ENCODE measurements around the gene TNS3.

The TNS3 gene

GRCh38 chr7:47526466-47526865 is 55.4 kb downstream of the TNS3 start:
- H3K4me3 ChIP-seq (ENCODE audit: low read depth, low read length), result no peak overlapping the region

- no peak overlapping the region for H3K4me3 ChIP-seq (ENCODE audit: low read depth, low read length)
Measured at GRCh38 chr7:47525066-47525623, 56.8 kb downstream of the TNS3 start.

GRCh38 chr7:47523401-47523800 is 58.5 kb downstream of the TNS3 start:
- no peak overlapping the region for H3K4me3 ChIP-seq (ENCODE audit: low read depth, low read length)

GRCh38 chr7:47521816-47522561 is 59.9 kb downstream of the TNS3 start:
- no peak overlapping the region for H3K4me3 ChIP-seq (ENCODE audit: low read depth, low read length)

GRCh38 chr7:47521011-47521795 is 60.7 kb downstream of the TNS3 start:
- H3K4me3 ChIP-seq (ENCODE audit: low read depth, low read length), result no peak overlapping the region

GRCh38 chr7:47520406-47520805 is 61.5 kb downstream of the TNS3 start:
- no peak overlapping the region for H3K4me3 ChIP-seq (ENCODE audit: low read depth, low read length)

- H3K4me3 ChIP-seq (ENCODE audit: low read depth, low read length), result no peak overlapping the region
Measured at GRCh38 chr7:47518827-47519226, 63.1 kb downstream of the TNS3 start.

- no peak overlapping the region for H3K4me3 ChIP-seq (ENCODE audit: low read depth, low read length)
Measured at GRCh38 chr7:47517821-47518480, 64.0 kb downstream of the TNS3 start.

- H3K4me3 ChIP-seq (ENCODE audit: low read depth, low read length), result no peak overlapping the region
Measured at GRCh38 chr7:47516985-47517600, 64.8 kb downstream of the TNS3 start.

GRCh38 chr7:47516386-47516785 is 65.5 kb downstream of the TNS3 start:
- no peak overlapping the region for H3K4me3 ChIP-seq (ENCODE audit: low read depth, low read length)

GRCh38 chr7:47515305-47515834 is 66.5 kb downstream of the TNS3 start:
- H3K4me3 ChIP-seq (ENCODE audit: low read depth, low read length), result no peak overlapping the region

GRCh38 chr7:47514818-47515217 is 67.1 kb downstream of the TNS3 start:
- H3K4me3 ChIP-seq (ENCODE audit: low read depth, low read length), result no peak overlapping the region

- H3K4me3 ChIP-seq (ENCODE audit: low read depth, low read length), result no peak overlapping the region
Measured at GRCh38 chr7:47514367-47514766, 67.5 kb downstream of the TNS3 start.

- H3K4me3 ChIP-seq (ENCODE audit: low read depth, low read length), result no peak overlapping the region
Measured at GRCh38 chr7:47513741-47514241, 68.1 kb downstream of the TNS3 start.

GRCh38 chr7:47512481-47513176 is 69.3 kb downstream of the TNS3 start:
- no peak overlapping the region for H3K4me3 ChIP-seq (ENCODE audit: low read depth, low read length)

GRCh38 chr7:47511699-47512370 is 70.1 kb downstream of the TNS3 start:
- H3K4me3 ChIP-seq (ENCODE audit: low read depth, low read length), result no peak overlapping the region

GRCh38 chr7:47510786-47511185 is 71.1 kb downstream of the TNS3 start:
- no peak overlapping the region for H3K4me3 ChIP-seq (ENCODE audit: low read depth, low read length)

GRCh38 chr7:47510192-47510591 is 71.7 kb downstream of the TNS3 start:
- no peak overlapping the region for H3K4me3 ChIP-seq (ENCODE audit: low read depth, low read length)

GRCh38 chr7:47509571-47509970 is 72.3 kb downstream of the TNS3 start:
- H3K4me3 ChIP-seq (ENCODE audit: low read depth, low read length), result no peak overlapping the region

Data from iPS-11a (cell line).